ENCODE data around the gene HNRNPL.
"Not testable (repeated sequence)": the region's sequence is repeated elsewhere in the genome, so short reads cannot be mapped to it uniquely, and the experiment has no call there.

The HNRNPL gene

DNA sequence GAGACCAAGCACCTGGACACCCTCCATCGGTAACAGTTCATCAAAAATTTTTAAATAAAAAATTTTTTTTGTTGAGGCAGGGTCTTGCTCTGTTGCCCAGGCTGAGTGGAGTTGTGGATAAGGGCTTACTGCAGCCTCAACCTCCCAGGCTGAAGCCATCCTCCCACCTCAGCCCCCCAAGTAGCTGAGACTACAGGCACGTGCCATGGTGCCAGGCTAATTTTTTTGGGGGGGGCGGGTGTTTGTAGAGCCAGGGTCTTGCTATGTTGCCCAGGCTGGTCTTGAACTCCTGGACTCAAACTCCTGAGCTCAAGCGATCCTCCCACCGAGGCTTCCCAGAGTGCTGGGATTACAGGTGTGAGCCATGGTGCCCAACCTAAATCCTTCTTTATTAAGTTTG, 56.1 kb downstream of the HNRNPL start:
- Histone ChIP-seq H3K36me3 (ENCODE audit: control insufficient read depth, insufficient read depth, low read length) (no peaks in the 10 kb centered on the region), H3K4me3 (ENCODE audit: low read depth, low read length) (no peak overlapping the region), H3K4me2 (ENCODE audit: low read length) (no peak overlapping the region), H3K9ac (no peak overlapping the region), H3K9me3 (ENCODE audit: control insufficient read depth, low read length) (no peaks in the 10 kb centered on the region), H3K27ac (no peak overlapping the region), H3K4me1 (no peaks in the 10 kb centered on the region), H3K27me3 (ENCODE audit: control insufficient read depth, insufficient read depth, low read length) (no peaks in the 10 kb centered on the region), H2AFZ (no peak overlapping the region), H3K79me2 (no peaks in the 10 kb centered on the region)
- TF ChIP-seq CTCF (IDR thresholded peaks at IDR 0.05), result no peak

DNA sequence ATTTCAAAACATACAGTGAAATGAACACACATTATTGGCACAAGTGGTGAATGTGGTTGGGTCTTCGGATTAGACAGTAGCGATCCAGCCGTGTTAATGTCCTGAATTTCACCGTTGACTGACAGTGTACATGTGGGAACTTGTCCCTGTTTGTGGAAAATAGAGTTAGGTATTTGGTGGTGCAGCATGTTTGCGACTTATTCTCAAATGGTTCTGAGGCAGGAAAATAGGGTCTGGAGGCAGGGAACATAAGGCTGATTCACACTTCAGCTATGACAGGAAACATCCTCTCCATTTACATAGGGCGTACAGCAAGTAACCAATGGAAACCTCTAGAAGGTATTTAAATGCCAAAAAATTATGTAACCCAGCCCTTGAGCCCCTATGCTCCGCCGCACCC, 56.6 kb downstream of the HNRNPL start:
- no peak overlapping the region for H3K27ac ChIP-seq

GRCh38 chr19:38792250-38793111, 57.3 kb downstream of the HNRNPL start:
- Histone ChIP-seq H3K4me2 (ENCODE audit: low read length) (peak overlapping the region; percentile 38), H3K27me3 (ENCODE audit: control insufficient read depth, insufficient read depth, low read length) (no peaks in the 10 kb centered on the region), H3K27ac (no peak overlapping the region), H3K79me2 (no peaks in the 10 kb centered on the region), H3K4me1 (no peaks in the 10 kb centered on the region), H3K9ac (no peak overlapping the region), H2AFZ (peak overlapping the region; percentile 46), H3K9me3 (ENCODE audit: control insufficient read depth, low read length) (no peaks in the 10 kb centered on the region), H3K36me3 (ENCODE audit: control insufficient read depth, insufficient read depth, low read length) (no peaks in the 10 kb centered on the region), H3K4me3 (ENCODE audit: low read depth, low read length) (no peak overlapping the region)
- TF ChIP-seq CTCF (IDR thresholded peaks at IDR 0.05), result no peak

More for the DNA sequence above, 56.6 kb downstream of the HNRNPL start:
- no peaks in the 10 kb centered on the region for H3K36me3 ChIP-seq (ENCODE audit: control insufficient read depth, insufficient read depth, low read length)
- H3K79me2 ChIP-seq, result no peaks in the 10 kb centered on the region
- no peak overlapping the region for H2AFZ ChIP-seq
- no peaks in the 10 kb centered on the region for H3K27me3 ChIP-seq (ENCODE audit: control insufficient read depth, insufficient read depth, low read length)
- no peak overlapping the region for H3K9ac ChIP-seq
- no peak overlapping the region for H3K4me3 ChIP-seq (ENCODE audit: low read depth, low read length)
- no peak for TF ChIP-seq CTCF (IDR thresholded peaks at IDR 0.05)
- H3K4me2 ChIP-seq (ENCODE audit: low read length), result no peak overlapping the region
- no peaks in the 10 kb centered on the region for H3K9me3 ChIP-seq (ENCODE audit: control insufficient read depth, low read length)
- H3K4me1 ChIP-seq, result no peaks in the 10 kb centered on the region

GRCh38 chr19:38791451-38792064, 58.2 kb downstream of the HNRNPL start:
- not testable (repeated sequence) for H3K36me3 ChIP-seq (ENCODE audit: control insufficient read depth, insufficient read depth, low read length); H2AFZ ChIP-seq; H3K4me3 ChIP-seq (ENCODE audit: low read depth, low read length); H3K79me2 ChIP-seq; H3K9ac ChIP-seq; H3K4me2 ChIP-seq (ENCODE audit: low read length); H3K9me3 ChIP-seq (ENCODE audit: control insufficient read depth, low read length); H3K27me3 ChIP-seq (ENCODE audit: control insufficient read depth, insufficient read depth, low read length); H3K4me1 ChIP-seq; H3K27ac ChIP-seq

GRCh38 chr19:38790507-38791403, 59.0 kb downstream of the HNRNPL start:
- H3K4me1 ChIP-seq; H3K4me2 ChIP-seq (ENCODE audit: low read length); H2AFZ ChIP-seq; H3K27me3 ChIP-seq (ENCODE audit: control insufficient read depth, insufficient read depth, low read length); H3K9ac ChIP-seq; H3K36me3 ChIP-seq (ENCODE audit: control insufficient read depth, insufficient read depth, low read length); H3K27ac ChIP-seq; H3K9me3 ChIP-seq (ENCODE audit: control insufficient read depth, low read length); H3K4me3 ChIP-seq (ENCODE audit: low read depth, low read length); H3K79me2 ChIP-seq: not testable (repeated sequence)
